Endothelial cell of umbilical vein (primary cell): ENCODE results near the gene DCHS1.

ENCODE experiments used
- EZH2 ChIP-seq: IDR thresholded peaks from 2 replicates; pipeline ENCODE4 v1.6.1; 2012; ENCODE audit warnings: borderline replicate concordance, low read depth, mild to moderate bottlenecking, moderate library complexity, low read length, inconsistent platforms; ENCODE audit not compliant: severe bottlenecking
- FOS ChIP-seq: IDR thresholded peaks from 2 replicates; pipeline ENCODE4 v1.6.1; 2011; ENCODE audit warnings: mild to moderate bottlenecking, low read length, moderate library complexity, borderline replicate concordance; ENCODE audit not compliant: insufficient read depth
- GATA2 ChIP-seq: IDR thresholded peaks from 2 replicates; pipeline ENCODE4 v1.7.0; 2011; ENCODE audit warnings: low read depth, mild to moderate bottlenecking, moderate library complexity, mixed read lengths, low read length; ENCODE audit not compliant: insufficient read length, insufficient read depth
- JUN ChIP-seq: IDR thresholded peaks from 2 replicates; pipeline ENCODE4 v1.6.1; 2011; ENCODE audit warnings: borderline replicate concordance, low read depth; ENCODE audit not compliant: insufficient read length, insufficient read depth
- MYC ChIP-seq: IDR thresholded peaks from one replicate; pipeline ENCODE4 v1.6.1; 2011; ENCODE audit warnings: mild to moderate bottlenecking, low read depth, low read length
- POLR2A ChIP-seq: IDR thresholded peaks from 2 replicates; pipeline ENCODE4 v1.6.1; 2012; ENCODE audit warnings: low read depth, mild to moderate bottlenecking, control low read depth, low read length
- POLR2AphosphoS5 ChIP-seq: IDR thresholded peaks from 2 replicates; pipeline ENCODE4 v1.6.1; 2012; ENCODE audit warnings: low read depth, mild to moderate bottlenecking, control low read depth, low read length, moderate library complexity; ENCODE audit not compliant: insufficient read depth
- TF ChIP-seq, protein P1 (sequence below): IDR thresholded peaks from 2 replicates; pipeline ENCODE4 v1.6.1; 2011; ENCODE audit not compliant: insufficient read depth, insufficient read length
- TF ChIP-seq, protein P2 (sequence below), 2 donors: IDR thresholded peaks; 1 replicate in 1 of 2; 2 replicates in 1 of 2; pipeline ENCODE4 v1.5.1; 2011; ENCODE audit warnings: low read length in 2 of 2, mild to moderate bottlenecking in 2 of 2, moderate library complexity in 2 of 2, control low read depth in 1 of 2, inconsistent platforms in 1 of 2, low read depth in 1 of 2; ENCODE audit not compliant: insufficient read depth in 1 of 2; ENCODE audit errors: extremely low read depth in 1 of 2

DNA sequence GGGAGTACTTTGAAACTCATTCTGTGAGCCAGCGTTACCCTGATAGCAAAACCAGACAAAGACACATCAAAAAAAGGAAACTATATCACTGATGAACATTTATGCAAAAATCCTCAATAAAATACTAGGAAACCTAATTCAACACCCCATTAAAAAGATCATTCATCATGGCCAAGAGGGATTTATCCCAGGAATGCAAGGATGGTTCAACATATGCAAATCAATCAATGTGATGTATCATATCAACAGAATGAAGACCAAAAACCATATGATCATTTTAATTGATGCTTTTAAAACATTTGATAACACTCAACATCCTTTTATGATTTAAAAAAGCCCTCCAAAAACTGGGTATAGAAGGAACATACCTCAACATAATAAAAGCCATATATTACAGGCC, 72.0 kb downstream of the DCHS1 start:
- TF ChIP-seq POLR2A (no peak), EZH2 (no peak), POLR2AphosphoS5 (no peak), MYC (no peak), GATA2 (no peak), FOS (no peak), JUN (no peak)
- TF ChIP-seq, protein P1, sequence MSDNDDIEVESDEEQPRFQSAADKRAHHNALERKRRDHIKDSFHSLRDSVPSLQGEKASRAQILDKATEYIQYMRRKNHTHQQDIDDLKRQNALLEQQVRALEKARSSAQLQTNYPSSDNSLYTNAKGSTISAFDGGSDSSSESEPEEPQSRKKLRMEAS = no peak
- TF ChIP-seq, protein P2, sequence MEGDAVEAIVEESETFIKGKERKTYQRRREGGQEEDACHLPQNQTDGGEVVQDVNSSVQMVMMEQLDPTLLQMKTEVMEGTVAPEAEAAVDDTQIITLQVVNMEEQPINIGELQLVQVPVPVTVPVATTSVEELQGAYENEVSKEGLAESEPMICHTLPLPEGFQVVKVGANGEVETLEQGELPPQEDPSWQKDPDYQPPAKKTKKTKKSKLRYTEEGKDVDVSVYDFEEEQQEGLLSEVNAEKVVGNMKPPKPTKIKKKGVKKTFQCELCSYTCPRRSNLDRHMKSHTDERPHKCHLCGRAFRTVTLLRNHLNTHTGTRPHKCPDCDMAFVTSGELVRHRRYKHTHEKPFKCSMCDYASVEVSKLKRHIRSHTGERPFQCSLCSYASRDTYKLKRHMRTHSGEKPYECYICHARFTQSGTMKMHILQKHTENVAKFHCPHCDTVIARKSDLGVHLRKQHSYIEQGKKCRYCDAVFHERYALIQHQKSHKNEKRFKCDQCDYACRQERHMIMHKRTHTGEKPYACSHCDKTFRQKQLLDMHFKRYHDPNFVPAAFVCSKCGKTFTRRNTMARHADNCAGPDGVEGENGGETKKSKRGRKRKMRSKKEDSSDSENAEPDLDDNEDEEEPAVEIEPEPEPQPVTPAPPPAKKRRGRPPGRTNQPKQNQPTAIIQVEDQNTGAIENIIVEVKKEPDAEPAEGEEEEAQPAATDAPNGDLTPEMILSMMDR (IDR thresholded peaks at IDR 0.05; ENCODE audit: extremely low read depth in 1 of 2, insufficient read depth in 1 of 2, low read depth in 1 of 2, low read length in 2 of 2) = no peak
